ENCODE data around the gene ID2. TPM values are rescaled to one million over a fixed set of nuclear protein-coding genes. Genes with fewer than 3 reads are reported as not detected.

ID2 gene
- total and polyA plus RNA-seq, 2 of the 13 experiments (the other 11 are each of a cell fraction or from before 2014, with no cell fraction given): 214 to 719 TPM

DNA sequence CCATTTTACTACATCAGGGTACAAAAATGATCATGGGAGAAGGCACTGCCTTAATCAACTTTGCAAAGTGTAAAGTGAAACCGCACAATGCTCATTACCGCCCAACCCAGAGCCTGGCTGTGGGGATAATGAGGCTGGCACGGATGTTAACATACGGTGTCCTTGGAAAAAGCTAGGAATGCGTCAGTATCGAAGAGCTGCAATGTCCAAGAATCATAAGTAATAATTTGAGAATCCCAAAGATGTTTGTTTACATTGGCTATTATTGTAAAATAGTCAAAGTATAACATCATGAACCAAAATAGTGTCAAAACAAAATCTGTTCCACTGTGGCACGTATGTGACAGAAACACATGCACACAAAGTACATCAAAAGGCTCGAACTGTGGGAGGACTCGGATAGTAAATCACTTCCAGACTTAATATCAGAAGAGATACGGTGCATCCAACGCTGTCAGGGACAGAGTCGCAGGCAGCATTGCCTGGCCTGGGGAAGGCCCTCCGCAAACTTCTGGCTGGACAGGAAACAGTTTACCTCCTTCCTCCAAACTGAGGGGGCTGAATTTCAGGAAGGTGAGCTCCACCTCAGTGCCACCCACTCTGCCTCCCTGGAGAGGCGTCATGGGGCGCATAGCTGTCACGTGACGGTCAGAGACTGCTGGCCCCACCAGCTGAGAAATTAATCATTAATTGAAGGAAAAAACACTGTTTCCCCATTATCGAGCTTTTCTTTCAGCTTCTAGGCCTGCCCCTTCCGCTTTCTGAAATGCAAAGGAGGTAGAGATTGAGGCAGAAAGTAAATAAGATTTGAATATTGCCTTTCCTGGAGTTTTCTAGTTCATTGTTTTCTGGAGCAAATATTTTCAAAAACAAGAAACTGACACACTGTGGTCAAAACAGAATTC, 1.8 kb upstream of the ID2 start (continued):
- TF ChIP-seq, protein P1, sequence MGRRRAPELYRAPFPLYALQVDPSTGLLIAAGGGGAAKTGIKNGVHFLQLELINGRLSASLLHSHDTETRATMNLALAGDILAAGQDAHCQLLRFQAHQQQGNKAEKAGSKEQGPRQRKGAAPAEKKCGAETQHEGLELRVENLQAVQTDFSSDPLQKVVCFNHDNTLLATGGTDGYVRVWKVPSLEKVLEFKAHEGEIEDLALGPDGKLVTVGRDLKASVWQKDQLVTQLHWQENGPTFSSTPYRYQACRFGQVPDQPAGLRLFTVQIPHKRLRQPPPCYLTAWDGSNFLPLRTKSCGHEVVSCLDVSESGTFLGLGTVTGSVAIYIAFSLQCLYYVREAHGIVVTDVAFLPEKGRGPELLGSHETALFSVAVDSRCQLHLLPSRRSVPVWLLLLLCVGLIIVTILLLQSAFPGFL (CRISPR knock-in tag; IDR thresholded peaks at IDR 0.05): no peak
- TF ChIP-seq ZNF749 (CRISPR knock-in tag; IDR thresholded peaks at IDR 0.05; ENCODE audit: borderline replicate concordance): peak; percentile 17; the same call in 1 of the 2 replicates
- no peak for TF ChIP-seq ZSCAN20 (CRISPR knock-in tag; IDR thresholded peaks at IDR 0.05; ENCODE audit: borderline replicate concordance)
- TF ChIP-seq, protein P2, sequence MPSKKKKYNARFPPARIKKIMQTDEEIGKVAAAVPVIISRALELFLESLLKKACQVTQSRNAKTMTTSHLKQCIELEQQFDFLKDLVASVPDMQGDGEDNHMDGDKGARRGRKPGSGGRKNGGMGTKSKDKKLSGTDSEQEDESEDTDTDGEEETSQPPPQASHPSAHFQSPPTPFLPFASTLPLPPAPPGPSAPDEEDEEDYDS (CRISPR knock-in tag; IDR thresholded peaks at IDR 0.05): peak; percentile 97
- TF ChIP-seq ZNF501 (CRISPR knock-in tag; IDR thresholded peaks at IDR 0.05): peak; percentile 45; the same call in 1 of the 2 replicates
- TF ChIP-seq SATB2 (CRISPR knock-in tag; IDR thresholded peaks at IDR 0.05): peak; percentile 32; the same call in 1 of the 2 replicates
- TF ChIP-seq, protein P3, sequence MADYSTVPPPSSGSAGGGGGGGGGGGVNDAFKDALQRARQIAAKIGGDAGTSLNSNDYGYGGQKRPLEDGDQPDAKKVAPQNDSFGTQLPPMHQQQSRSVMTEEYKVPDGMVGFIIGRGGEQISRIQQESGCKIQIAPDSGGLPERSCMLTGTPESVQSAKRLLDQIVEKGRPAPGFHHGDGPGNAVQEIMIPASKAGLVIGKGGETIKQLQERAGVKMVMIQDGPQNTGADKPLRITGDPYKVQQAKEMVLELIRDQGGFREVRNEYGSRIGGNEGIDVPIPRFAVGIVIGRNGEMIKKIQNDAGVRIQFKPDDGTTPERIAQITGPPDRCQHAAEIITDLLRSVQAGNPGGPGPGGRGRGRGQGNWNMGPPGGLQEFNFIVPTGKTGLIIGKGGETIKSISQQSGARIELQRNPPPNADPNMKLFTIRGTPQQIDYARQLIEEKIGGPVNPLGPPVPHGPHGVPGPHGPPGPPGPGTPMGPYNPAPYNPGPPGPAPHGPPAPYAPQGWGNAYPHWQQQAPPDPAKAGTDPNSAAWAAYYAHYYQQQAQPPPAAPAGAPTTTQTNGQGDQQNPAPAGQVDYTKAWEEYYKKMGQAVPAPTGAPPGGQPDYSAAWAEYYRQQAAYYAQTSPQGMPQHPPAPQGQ (CRISPR knock-in tag; IDR thresholded peaks at IDR 0.05; ENCODE audit: borderline replicate concordance): 0 out of 2 replicates have a peak, but pooled peaks have one; percentile 60
- TF ChIP-seq SIN3B (IDR thresholded peaks at IDR 0.05; ENCODE audit: low read length): peak; percentile 42; the same call in 1 of the 2 replicates
- peak; percentile 6; the same call in 1 of the 2 replicates for TF ChIP-seq ARID2 (CRISPR knock-in tag; IDR thresholded peaks at IDR 0.05; ENCODE audit: borderline replicate concordance)
- no peak for TF ChIP-seq TCF12 (IDR thresholded peaks at IDR 0.05)
- TF ChIP-seq TCF12 (CRISPR knock-in tag; IDR thresholded peaks at IDR 0.05): 0 out of 2 replicates have a peak, but pooled peaks have one; percentile 73
- peak; percentile 56; the same call in 1 of the 2 replicates for TF ChIP-seq ZNF225 (CRISPR knock-in tag; IDR thresholded peaks at IDR 0.05)
- no peak; the same call in 1 of the 2 replicates for TF ChIP-seq ZMYM3 (CRISPR knock-in tag; IDR thresholded peaks at IDR 0.05)
- TF ChIP-seq KAT8 (CRISPR knock-in tag; IDR thresholded peaks at IDR 0.05): peak; percentile 69; the same call in 1 of the 2 replicates
- TF ChIP-seq ZNF792 (CRISPR knock-in tag; IDR thresholded peaks at IDR 0.05): peak; percentile 63; the same call in 1 of the 2 replicates
- no peak for TF ChIP-seq PAF1 (CRISPR knock-in tag; IDR thresholded peaks at IDR 0.05)
- TF ChIP-seq FOXO1 (CRISPR knock-in tag; IDR thresholded peaks at IDR 0.05): peak; percentile 75; the same call in 1 of the 2 replicates
- TF ChIP-seq ZNF317 (CRISPR knock-in tag; IDR thresholded peaks at IDR 0.05): peak; percentile 30; the same call in 1 of the 2 replicates
- peak; percentile 49; the same call in 1 of the 2 replicates for TF ChIP-seq AKAP8 (CRISPR knock-in tag; IDR thresholded peaks at IDR 0.05)
- no peak for TF ChIP-seq NFE2 (CRISPR knock-in tag; IDR thresholded peaks at IDR 0.05)
- TF ChIP-seq NR2F6 (IDR thresholded peaks at IDR 0.05): peak; percentile 28; the same call in 1 of the 2 replicates
- no peak for TF ChIP-seq NR2F6 (CRISPR knock-in tag; IDR thresholded peaks at IDR 0.05)
- TF ChIP-seq, protein P4, sequence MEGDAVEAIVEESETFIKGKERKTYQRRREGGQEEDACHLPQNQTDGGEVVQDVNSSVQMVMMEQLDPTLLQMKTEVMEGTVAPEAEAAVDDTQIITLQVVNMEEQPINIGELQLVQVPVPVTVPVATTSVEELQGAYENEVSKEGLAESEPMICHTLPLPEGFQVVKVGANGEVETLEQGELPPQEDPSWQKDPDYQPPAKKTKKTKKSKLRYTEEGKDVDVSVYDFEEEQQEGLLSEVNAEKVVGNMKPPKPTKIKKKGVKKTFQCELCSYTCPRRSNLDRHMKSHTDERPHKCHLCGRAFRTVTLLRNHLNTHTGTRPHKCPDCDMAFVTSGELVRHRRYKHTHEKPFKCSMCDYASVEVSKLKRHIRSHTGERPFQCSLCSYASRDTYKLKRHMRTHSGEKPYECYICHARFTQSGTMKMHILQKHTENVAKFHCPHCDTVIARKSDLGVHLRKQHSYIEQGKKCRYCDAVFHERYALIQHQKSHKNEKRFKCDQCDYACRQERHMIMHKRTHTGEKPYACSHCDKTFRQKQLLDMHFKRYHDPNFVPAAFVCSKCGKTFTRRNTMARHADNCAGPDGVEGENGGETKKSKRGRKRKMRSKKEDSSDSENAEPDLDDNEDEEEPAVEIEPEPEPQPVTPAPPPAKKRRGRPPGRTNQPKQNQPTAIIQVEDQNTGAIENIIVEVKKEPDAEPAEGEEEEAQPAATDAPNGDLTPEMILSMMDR (CRISPR knock-in tag; IDR thresholded peaks at IDR 0.05): peak; percentile 18; the same call in 1 of the 2 replicates
- TF ChIP-seq SALL1 (CRISPR knock-in tag; IDR thresholded peaks at IDR 0.05): peak; percentile 95
- TF ChIP-seq CEBPG (CRISPR knock-in tag; IDR thresholded peaks at IDR 0.05): peak; percentile 51; the same call in 1 of the 2 replicates
- TF ChIP-seq PHF5A (CRISPR knock-in tag; IDR thresholded peaks at IDR 0.05; ENCODE audit: low read depth, unreplicated experiment): peak; percentile 51

Data from HepG2 (cell line).